Measurements from ENCODE around the gene KCNJ2. TPM values are rescaled to one million over a fixed set of nuclear protein-coding genes. Genes with fewer than 3 reads are reported as not detected.

Gene KCNJ2
- total RNA-seq, 1 experiment from 2014 or later, result 0.70 TPM

- no peaks in the 10 kb centered on the region for H3K27me3 Mint-ChIP-seq (ENCODE audit: insufficient read depth, unreplicated experiment)
- H3K4me1 Mint-ChIP-seq (ENCODE audit: low read depth, unreplicated experiment), result peaks cover 7% of the 10 kb centered on the region
- Histone ChIP-seq H3K9me3 (no peaks in the 10 kb centered on the region), H3K4me3 (ENCODE audit: low read depth, low read length) (no peak overlapping the region), H3K36me3 (ENCODE audit: control insufficient read depth, insufficient read depth, low read length) (no peaks in the 10 kb centered on the region), H3K4me1 (no peaks in the 10 kb centered on the region), H3K27me3 (replicated peaks; ENCODE audit: control insufficient read depth, insufficient read depth, low read length) (no peaks in the 10 kb centered on the region)
- TF ChIP-seq CTCF (IDR thresholded peaks at IDR 0.05; ENCODE audit: insufficient read depth in 1 of 2, low read depth in 1 of 2, low read length in 1 of 2, severe bottlenecking in 1 of 2, unreplicated experiment in 1 of 2), result no peak
- peaks cover 10% of the 10 kb centered on the region for H3K9me3 Mint-ChIP-seq (ENCODE audit: unreplicated experiment)
- H3K36me3 Mint-ChIP-seq (ENCODE audit: insufficient read depth, unreplicated experiment), result no peaks in the 10 kb centered on the region
- ChIA-PET CTCF (no interaction called here), POLR2A (no interaction called here)
- no peak overlapping the region for H3K27ac Mint-ChIP-seq (ENCODE audit: unreplicated experiment)
- intact Hi-C loops (cut with micrococcal nuclease; ENCODE audit: unreplicated experiment), result no loop called here
- no peak for DNase-seq
- no peak overlapping the region for H3K4me3 Mint-ChIP-seq (ENCODE audit: unreplicated experiment)
- BruUV-seq (replicated peaks), result no TSS peak
These were observed 33.5 kb downstream of the KCNJ2 start for GRCh38 chr17:70202840-70203239.

GRCh38 chr17:70204431-70204830, 35.1 kb downstream of the KCNJ2 start:
- no peak overlapping the region for H3K4me3 ChIP-seq (ENCODE audit: low read depth, low read length)
- H3K27me3 Mint-ChIP-seq (ENCODE audit: insufficient read depth, unreplicated experiment), result no peaks in the 10 kb centered on the region
- intact Hi-C loops (cut with micrococcal nuclease; ENCODE audit: unreplicated experiment), result no loop called here
- H3K36me3 Mint-ChIP-seq (ENCODE audit: insufficient read depth, unreplicated experiment), result no peaks in the 10 kb centered on the region
- H3K4me3 Mint-ChIP-seq (ENCODE audit: unreplicated experiment), result no peak overlapping the region
- no peaks in the 10 kb centered on the region for H3K4me1 ChIP-seq
- H3K36me3 ChIP-seq (ENCODE audit: control insufficient read depth, insufficient read depth, low read length), result no peaks in the 10 kb centered on the region
- POLR2A ChIA-PET, result no interaction called here
- DNase-seq, result no peak
- H3K4me1 Mint-ChIP-seq (ENCODE audit: low read depth, unreplicated experiment), result peaks cover 7% of the 10 kb centered on the region
- peaks cover 2% of the 10 kb centered on the region for H3K9me3 Mint-ChIP-seq (ENCODE audit: unreplicated experiment)
- H3K27ac Mint-ChIP-seq (ENCODE audit: unreplicated experiment), result no peak overlapping the region
- CTCF ChIA-PET, result no interaction called here
- BruUV-seq (replicated peaks), result no TSS peak
- no peaks in the 10 kb centered on the region for H3K27me3 ChIP-seq (replicated peaks; ENCODE audit: control insufficient read depth, insufficient read depth, low read length)
- TF ChIP-seq CTCF (IDR thresholded peaks at IDR 0.05; ENCODE audit: insufficient read depth in 1 of 2, low read depth in 1 of 2, low read length in 1 of 2, severe bottlenecking in 1 of 2, unreplicated experiment in 1 of 2), result no peak
- no peaks in the 10 kb centered on the region for H3K9me3 ChIP-seq

- CTCF ChIA-PET, result no interaction called here
- Mint-ChIP-seq H3K27ac (ENCODE audit: unreplicated experiment) (no peak overlapping the region), H3K4me3 (ENCODE audit: unreplicated experiment) (no peak overlapping the region), H3K4me1 (ENCODE audit: low read depth, unreplicated experiment) (peaks cover 7% of the 10 kb centered on the region), H3K9me3 (ENCODE audit: unreplicated experiment) (no peaks in the 10 kb centered on the region), H3K36me3 (ENCODE audit: insufficient read depth, unreplicated experiment) (no peaks in the 10 kb centered on the region), H3K27me3 (ENCODE audit: insufficient read depth, unreplicated experiment) (no peaks in the 10 kb centered on the region)
- intact Hi-C loops (cut with micrococcal nuclease; ENCODE audit: unreplicated experiment), result no loop called here
- no peaks in the 10 kb centered on the region for H3K27me3 ChIP-seq (replicated peaks; ENCODE audit: control insufficient read depth, insufficient read depth, low read length)
- H3K4me3 ChIP-seq (ENCODE audit: low read depth, low read length), result no peak overlapping the region
- no peak for TF ChIP-seq CTCF (IDR thresholded peaks at IDR 0.05; ENCODE audit: insufficient read depth in 1 of 2, low read depth in 1 of 2, low read length in 1 of 2, severe bottlenecking in 1 of 2, unreplicated experiment in 1 of 2)
- BruUV-seq (replicated peaks), result no TSS peak
- no peaks in the 10 kb centered on the region for H3K4me1 ChIP-seq
- H3K36me3 ChIP-seq (ENCODE audit: control insufficient read depth, insufficient read depth, low read length), result no peaks in the 10 kb centered on the region
- H3K9me3 ChIP-seq, result no peaks in the 10 kb centered on the region
- POLR2A ChIA-PET, result no interaction called here
- no peak for DNase-seq
These were observed 36.1 kb downstream of the KCNJ2 start for GRCh38 chr17:70205401-70205800.
